ENCODE measurements around the gene NME3.

The NME3 gene

DNA sequence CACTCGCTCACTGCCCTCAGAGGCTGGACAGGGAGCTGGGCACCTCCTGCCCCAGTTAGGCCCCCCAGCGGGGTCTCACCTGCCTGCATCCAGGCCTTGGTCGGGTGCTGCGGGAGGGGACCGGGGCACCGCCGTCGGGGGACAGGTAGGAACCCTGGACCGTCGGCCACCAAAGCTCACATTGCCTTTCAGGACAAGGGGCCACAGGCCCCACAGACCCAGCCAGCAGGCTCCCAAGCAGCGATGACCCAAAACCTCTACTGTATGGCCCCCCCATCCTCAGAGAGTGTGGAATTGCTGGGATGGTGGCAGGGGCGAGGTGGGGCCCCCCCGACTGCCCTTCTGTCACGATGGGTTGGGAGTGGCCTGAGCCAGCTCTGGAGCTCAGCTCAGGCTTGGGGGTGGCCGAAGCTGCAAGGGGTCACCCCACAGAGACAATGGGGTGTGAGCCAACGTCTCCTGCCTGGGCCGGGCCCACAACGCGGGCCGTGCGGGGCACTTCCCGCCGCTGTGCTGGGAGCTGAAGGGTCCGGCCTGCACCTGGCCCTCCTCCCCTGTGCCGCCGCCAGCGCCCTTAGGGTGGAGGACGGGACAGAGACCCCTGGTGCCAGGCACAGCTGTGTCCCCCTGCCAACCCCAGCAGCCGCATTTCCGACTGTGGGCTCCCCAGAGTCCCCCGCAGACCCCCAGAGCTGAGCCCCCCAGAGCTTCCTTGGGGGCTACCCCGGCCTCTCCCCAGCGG lies 21.7 kb upstream of the NME3 start:
- no peak for DNase-seq

DNA sequence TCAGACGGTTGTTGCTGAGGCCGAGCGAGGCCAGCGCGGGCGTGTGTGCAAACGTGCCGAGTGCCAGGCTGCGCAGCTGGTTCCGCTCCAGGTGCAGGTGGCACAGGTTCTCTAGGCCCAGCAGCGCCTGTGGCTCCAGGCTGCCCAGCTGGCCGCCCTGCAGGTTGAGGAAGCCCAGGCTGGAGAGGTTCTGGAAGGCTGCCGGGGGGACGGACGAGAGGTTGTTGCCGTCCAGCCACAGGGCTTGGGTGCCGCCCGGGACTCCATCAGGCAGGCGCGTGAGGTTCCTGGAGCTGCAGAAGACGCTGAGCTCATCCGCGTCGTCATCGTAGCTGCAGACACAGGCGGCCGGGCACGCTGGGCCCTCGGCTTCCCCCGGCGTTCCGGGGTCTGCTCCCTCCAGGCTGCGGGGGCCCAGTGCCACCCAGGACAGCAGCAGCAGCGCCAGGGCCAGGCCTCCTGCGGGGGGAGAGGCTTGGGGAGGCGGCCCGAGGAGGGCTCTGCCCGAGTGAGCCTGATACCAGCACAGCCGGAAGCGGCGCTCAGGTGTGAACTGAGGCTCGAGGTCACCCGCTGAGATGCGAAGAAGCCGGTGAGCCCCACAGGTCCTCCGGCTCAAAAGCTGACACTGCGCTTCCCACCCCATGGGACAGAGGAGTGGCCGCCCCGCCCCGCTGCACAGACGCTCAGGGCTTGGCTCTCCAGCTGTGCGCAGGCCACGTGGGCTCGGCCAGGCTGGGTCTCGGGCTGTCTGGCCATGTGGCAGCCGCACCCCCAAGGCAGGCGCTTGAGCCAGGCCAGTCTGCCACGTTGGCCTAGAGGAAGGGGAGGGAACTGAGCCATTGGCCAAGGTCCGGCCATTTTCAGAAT lies 20.8 kb upstream of the NME3 start:
- DNase-seq: peak; percentile 9

DNA sequence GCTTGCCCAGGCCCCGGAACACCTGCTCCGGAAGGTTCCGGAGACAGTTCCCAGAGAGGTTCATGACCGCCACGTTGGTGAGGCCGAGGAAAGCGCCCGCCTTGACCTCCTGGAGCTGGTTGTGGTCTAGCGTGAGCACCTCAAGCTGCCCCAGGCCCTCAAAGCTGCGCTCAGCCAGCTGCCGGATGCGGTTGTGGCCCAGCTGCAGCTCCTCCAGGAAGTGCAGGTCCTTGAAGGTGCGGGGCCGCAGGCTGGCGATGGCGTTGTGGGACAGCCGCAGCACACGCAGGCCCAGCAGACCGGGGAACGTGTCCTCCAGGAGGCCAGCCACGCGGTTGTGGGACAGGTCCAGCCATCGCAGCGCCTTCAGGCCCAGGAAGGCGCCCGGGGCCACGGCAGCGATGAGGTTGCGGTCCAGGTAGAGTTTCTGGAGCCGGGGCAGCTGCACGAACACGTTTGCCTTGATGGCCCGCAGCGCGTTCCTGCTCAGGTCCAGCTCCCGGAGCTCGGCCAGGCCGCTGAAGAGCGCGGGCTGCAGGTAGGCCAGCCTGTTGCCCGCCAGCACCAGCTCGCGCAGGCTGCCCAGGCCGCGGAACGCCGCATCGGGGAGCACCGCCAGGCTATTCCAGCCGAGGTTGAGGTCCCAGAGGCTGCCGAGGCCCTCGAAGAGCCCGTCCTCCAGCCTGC lies 20.1 kb upstream of the NME3 start:
- DNase-seq: peak; percentile 9

DNA sequence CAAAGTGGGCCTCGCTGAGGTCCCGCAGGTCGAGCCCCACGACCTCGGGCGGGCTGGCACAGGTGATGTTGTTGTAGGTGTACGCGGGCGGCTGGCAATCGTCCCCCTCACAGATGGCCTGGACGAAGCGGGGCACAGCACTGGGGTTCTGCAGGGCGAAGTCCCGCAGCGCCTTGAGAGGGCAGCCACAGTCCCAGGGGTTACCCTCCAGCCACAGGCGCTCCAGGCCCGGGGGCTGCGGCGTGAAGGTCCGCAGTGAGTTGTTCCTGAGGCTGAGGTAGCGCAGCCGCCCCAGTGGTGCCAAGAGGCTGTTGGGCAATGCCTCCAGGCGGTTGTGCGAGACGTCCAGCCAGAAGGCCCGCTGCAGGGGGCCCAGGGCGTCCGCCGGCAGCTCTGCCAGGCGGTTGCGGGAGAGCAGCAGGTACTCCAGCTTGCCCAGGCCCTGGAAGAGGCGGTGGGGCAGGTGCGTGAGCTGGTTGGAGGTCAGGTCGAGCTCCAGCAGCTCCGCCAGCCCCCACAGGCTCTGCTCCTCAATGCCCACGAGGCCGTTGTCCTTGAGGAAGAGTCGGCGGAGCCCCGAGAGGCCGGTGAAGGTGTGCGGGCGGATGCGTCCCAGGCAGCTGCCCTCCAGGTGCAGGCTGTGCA lies 19.4 kb upstream of the NME3 start:
- DNase-seq: no peak

DNA sequence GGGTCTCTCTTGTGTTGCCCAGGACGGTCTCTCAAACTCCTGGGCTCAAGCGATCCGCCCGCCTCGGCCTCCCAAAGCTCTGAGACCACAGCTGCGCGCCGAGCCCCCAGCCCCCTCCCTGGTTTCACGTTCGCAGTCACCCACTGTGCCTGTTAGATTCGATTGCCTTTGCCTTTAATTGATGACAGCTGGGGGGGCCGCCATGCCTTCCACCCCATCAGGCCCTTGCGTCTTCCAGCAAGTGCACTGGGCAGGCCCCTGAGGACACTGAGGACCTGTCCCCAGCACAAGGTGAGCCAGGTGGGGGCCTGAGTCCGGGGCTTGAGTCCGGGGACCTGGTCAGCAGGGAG lies 18.9 kb upstream of the NME3 start:
- no peak for DNase-seq

DNA sequence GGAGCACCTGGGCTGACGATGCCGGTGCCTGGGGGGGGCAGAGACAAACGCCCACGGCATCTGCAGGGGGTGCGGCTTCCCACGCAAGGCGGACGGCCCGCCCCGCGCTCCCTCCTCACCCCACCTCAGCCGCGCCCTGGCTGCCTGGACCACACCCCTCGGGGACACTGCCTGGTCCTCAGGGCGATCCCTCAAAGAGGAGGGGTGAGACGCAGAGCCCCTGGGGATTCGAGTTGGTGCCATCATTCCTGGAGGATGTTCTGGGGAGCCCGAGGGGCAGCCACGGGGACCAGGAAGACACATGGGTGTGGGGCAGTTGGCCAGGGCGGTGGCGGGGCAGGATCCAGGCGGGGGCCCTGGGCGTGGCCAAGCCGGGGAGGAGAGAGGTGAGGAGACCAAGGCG lies 18.3 kb upstream of the NME3 start:
- no peak for DNase-seq

DNA sequence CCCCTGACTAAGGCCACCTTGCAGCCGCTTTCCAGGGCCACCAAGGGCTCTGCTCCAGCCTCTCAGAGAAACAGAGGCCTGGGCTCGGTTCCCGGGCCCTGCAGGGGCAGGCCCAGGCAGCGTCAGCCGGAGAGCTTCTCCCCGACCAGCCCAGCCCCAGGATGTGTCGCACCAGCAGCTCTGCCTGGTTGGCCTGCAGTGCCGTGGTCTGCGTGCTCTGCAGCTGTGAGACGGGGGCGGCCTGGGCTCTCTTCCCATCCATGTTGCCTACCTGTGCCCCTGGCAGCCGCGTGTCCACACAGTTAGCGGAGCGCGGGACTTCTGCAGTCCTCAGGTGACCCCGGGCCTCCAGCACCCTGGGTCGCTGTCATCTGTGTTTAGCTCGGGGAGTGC lies 17.4 kb upstream of the NME3 start:
- DNase-seq: no peak

DNA sequence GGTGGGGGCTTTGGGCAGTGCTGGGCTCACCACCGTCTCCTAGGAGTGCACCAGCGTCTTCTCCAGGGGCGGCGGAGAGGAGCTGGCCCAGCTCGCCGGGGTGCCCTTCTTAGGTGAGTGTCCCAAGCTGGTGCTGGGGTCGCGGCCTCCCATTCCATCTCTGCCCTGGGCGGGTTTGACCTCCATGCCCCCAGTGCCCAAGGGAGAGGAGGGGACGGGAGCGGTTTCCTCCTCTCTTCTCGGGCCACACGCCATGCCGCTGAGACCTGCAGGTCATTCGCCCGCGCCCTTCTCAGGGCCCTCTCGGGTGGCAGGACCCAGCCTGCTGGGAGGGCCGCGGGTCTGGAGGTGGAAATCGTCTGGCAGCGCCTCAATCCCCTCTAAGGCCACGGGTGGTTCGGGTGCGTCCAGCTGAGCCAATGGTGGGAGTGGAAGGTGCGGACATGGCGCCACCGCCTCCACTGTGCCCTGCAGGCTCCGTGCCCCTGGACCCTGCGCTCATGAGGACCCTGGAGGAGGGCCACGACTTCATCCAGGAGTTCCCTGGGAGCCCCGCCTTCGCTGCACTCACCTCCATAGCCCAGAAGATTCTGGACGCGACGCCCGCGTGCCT lies 16.9 kb upstream of the NME3 start:
- DNase-seq: no peak

DNA sequence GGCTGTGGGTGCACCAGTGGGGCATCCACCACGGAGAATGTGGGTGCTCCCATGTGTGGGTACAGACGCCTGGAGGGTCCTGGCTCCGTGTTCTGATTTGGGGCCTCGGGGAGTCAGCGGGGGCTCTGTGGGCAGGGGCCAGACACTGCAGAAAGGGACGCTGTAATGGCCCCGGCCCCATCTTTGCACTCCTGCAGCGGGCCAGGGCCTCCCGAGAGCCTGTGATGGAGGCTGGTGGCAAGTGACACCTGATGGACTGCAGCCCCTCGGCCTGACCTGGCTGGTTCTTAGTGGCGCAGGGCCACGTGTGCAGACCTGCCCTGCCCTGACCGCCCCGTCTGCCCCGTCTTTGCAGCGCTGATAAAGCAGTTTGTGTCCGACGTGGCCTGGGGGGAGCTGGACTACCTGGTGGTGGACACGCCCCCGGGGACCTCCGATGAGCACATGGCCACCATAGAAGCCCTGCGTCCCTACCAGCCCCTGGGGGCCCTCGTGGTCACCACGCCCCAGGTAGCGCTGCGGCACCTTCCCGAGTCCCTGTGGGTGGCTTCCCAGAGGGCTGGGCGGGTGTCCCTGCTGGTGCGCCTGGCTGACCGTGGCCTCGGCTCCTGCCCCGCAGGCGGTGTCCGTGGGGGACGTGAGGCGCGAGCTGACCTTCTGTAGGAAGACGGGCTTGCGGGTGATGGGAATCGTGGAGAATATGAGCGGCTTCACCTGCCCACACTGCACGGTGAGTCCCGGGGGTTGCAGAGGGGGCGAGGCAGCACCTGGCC lies 16.2 kb upstream of the NME3 start:
- DNase-seq: no peak

DNA sequence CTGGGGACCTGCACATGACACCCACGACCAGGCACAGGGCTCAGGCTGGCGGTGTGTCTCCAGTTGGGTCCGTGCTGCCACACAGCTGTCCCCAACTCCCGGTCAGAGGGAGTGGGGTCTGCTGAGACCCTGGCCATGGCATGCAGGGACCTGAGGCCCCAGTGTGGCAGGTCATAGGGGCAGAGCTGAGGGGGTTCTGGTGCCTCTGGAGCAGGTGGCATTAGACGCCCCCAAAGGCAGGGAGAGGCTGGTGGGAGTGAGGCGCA lies 15.6 kb upstream of the NME3 start:
- no peak for DNase-seq

DNA sequence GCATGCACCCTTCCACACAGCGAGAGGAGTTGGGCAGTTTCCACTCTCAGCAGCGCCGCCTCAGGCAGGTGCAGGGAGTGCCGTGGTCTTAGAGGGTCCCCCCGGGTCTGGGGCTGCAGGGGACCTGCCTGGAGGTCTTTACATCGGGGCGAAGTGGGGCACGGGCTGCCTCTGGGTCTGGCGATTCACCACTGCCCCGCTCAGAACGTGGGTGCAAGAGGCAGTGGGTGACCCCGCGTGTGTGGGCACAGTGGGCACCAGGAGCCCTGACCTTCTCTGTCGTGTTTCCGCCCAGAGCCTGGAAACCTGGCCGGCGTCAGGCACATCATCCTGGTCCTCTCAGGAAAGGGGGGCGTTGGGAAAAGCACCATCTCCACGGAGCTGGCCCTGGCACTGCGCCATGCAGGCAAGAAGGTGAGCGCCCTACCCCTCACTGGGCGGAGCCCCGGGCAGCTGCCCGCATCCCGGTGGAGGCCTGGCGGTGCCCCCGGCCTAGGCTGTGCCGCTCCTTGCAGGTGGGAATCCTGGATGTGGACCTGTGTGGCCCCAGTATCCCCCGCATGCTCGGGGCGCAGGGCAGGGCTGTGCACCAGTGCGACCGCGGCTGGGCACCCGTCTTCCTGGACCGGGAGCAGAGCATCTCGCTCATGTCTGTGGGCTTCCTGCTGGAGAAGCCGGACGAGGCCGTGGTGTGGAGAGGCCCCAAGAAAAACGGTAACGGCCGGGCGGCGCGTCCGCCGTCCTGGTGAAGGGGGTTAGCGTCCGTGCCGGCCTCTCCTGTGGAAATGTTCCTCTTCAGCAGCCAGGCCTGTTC lies 15.1 kb upstream of the NME3 start:
- no peak for DNase-seq

DNA sequence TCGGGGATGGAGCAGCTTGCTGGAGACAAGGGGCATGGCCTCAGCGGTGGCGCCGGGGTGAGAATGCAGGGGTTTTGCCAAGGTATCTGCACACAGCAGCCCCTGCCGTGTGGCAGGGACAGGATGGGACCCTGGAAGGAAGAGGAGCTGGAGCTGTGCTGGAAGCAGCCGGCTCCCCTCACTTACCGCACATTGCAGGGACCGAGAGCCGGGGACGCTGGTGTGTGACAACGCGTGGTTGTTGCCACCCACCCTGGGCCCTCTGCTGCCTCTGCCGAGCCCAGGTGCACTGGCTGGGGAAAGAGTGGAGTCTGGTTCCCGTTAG lies 14.5 kb upstream of the NME3 start:
- no peak for DNase-seq

DNA sequence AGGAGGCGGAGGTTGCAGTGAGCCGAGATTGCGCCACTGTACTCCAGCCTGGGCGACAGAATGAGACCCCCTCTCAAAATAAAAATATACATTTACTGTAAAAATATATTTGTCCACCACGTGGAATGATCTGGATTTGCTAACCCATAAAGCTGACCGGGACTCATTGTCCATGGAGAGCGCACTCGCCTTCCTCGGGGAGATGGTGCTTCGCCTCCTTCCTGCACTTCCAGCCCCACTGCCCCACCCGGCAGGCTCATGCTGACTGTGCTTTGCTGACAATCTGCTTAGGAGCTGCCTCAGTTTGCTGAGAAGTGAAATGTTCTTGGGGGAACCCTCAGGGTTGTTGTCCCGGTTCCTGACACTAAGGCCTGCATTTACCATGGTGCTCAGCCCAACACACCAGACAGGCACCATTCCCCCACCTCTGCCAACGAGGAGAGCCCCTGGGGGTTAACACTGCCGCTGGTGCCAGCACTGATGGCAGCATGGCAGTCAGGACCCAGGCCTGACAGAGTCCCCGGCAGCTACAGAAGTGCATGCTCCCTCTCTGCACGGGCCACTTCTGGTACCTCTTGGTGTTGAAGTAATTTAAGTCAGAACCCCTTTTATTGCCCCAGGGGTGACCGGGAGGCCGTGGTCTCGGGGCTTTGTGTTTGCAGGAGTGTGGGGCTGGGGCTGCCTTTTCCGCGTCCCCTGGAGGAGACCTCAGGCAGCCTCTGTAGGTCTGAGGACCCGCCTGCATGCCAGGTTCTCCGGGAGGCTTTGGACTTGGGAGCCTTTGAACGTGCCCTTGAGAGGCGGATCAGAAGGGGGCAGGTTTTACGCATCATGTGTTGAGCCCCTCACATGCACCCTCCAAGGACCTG lies 13.9 kb upstream of the NME3 start:
- DNase-seq: no peak

DNA sequence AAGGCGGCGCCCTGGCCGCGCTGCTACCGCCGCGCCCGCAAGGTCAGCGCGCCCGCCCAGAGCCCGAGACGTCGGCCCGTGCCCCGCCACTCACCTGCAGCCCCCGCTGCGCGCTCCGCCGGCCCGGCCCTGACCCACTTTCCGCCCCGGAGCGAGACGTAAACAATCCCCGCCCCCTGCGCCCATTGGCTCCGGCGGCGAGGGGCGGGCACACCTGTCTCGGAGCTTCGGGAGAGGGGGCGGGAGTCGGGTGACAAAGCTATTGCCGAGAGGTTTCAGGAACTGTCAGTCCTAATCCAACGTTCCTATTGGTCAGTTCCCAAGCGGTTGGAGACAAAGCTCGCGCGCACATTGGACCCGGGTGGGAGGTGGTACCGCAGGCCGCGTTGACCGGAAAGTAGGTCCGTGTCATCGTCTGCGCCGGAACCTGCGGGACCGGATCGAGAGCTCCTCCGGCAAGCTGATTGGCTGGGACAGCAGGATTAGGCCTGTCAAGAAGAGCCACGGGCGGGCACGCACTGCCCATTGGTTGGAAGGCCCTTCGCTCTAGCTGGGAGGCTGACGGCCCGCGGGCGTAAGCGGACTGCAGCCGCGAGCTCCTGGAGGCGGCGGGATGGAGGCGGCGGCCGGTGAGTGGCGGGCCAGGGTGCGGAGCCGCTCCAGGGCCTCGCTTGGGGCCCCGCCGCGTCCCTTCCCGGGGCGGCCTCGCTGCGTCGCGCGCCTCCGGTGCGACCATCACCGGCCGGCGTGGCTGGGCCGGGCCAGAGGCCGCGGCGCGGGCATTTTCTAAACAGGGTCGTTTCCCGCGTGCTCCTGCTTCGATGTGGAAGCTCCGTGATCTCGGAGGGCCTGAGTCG lies 11.3 kb upstream of the NME3 start, which contains the start of the genes NUBP2 and SPSB3:
Gene NUBP2, plus strand, starts transcription at position 553 of the 857 bp plus-strand sequence. Its CDS starts 61 bp downstream, at position 614.
Gene SPSB3, minus strand, starts transcription at position 164 of the 857 bp plus-strand sequence. CDS start 1,088 bp downstream, outside the sequence.
- peak; percentile 98 for DNase-seq

DNA sequence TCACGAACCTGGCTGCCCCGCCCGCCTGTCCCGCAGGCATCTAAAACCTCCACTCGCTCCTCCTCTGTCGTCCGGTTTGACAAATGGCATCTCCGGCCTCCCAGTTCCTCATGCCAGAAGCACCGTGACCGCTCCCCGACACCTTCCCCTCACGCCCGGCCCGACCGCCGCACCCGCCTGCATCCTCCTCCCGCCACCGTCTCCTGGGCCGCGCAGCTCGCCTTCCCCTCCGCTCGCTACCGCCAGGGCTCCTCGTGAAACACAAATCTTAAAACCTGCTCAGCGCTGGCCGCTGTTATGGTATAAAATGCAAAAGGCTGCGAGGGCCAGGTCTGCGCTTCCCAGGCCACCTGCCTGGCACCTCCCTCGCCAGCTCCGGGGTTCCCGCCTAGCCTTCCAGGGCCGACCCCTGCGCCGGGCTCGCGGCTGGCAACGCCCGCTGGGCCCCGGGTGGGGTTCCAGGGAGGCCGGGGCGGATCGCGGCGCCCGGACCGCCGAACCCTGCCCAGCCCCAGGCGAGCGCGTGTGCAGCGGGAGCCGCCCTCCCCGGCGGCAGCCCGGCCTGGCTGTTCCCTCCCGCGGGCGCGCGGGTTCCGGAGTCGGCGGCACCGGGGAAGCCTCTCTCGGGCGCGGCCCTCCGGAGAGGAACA lies 10.5 kb upstream of the NME3 start:
- peak; percentile 46 for DNase-seq

DNA sequence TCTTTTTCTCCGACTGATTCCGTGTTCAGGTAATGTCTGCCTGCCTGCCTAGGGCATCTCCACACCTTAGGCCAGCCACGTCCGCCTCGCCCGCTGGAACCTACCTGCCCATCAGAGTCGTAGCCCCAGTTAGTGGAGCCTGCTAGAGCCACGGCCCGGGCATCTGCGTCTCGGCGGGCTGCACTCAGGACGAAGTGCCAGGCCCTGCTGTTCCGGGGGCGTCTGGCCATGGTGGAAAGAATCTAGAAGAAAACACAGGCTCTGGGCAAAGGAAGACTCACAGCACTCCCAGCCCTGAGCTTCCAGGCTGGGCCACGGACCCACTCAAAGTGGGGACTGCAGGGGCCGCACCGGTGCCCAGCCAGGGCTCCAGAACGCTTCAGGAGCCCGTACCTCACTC lies 9.9 kb upstream of the NME3 start:
- no peak for DNase-seq

DNA sequence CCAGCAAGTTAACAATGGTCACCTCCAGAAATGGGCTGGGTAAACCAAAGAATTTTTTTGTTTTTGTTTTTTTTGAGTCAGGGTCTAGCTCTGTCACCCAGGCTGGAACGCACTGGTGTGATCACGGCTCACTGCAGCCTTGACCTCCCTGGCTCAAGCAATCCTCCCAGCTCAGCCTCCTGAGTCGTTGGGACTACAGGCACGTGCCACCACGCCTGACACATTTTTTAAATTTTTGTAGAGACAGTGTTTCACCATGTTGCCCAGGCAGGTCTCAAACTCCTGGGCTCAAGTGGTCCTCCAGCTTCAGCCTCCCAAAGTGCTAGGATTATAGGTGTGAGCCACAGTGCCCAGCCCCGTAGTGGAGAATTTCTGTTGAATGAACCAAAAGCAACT lies 9.3 kb upstream of the NME3 start:
- no peak for DNase-seq

DNA sequence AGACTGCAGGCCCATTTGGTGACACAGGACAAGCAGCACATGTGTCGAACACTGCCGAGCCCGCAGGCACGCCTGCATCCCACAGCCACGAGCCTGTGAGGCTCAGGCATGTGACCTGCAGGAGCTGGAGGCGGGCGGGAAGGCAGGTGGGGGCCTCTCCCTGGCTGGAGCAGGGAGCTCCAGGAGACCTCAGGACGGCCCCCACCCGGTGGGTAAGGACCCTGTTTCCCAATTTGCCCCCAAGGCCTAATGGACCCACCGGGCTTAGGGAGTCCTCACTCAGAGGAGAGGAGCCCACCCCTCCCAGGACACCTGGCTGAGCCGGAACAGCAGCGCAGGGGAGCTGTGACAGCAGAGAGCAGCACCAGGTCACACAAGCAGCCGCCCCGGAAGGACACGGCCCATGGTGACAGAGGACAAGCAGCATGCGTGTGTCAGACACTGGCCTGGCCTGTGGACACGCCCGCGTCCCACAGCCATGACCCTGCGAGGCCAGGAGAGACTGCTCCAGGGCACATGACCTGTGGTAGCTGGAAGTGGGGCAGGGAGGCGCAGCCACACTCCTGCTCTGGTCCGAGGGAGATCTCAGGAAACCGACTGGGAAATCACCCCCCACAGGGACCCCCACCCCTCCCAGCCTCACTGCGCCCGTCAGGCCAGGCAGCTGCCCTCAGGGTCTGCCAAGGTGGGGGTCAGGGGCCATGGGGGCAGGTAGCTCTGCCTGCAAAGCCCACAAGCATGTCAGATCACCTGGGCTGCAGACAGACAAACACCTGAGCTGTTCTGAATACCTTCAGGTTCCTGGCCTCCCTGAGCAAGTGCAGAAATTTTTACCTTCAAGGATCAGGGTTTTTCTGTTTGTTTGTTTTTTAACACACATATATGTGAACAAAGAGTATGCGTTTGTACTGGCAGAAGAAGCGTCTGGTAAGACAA lies 8.7 kb upstream of the NME3 start:
- DNase-seq: no peak

Measured in activated naive CD4-positive, alpha-beta T cell treated with anti-CD3 and anti-CD28 coated beads, Interleukin-2, amount 50 U/mL, for 16 hours (primary cell).